Tibial nerve (tissue), 4 donors: ENCODE results near the gene CDH12.

ENCODE experiments used
- CTCF ChIP-seq, 5 experiments: fragments of 200-600 bp in 3 of 5; fragments of 450-650 bp in 2 of 5; sonication (generic) in 3 of 5; IDR thresholded peaks; one replicate each; pipeline ENCODE4 v1.5.1; 2016 to 2019; ENCODE audit warnings: antibody characterized with exemption in 5 of 5, mild to moderate bottlenecking in 3 of 5, moderate library complexity in 2 of 5
- EP300 ChIP-seq, 2 donors: sonication (generic); formaldehyde crosslinking; IDR thresholded peaks; one replicate each; pipeline ENCODE4 v1.6.1; 2017; ENCODE audit warnings: antibody characterized with exemption in 2 of 2, mild to moderate bottlenecking in 1 of 2
- POLR2A ChIP-seq, 2 donors: fragments of 450-650 bp; IDR thresholded peaks; one replicate each; pipeline ENCODE4 v1.6.1; 2017; ENCODE audit warnings: antibody characterized with exemption in 2 of 2, mild to moderate bottlenecking in 2 of 2, moderate library complexity in 2 of 2

GRCh38 chr5:22889720-22890119, 36.6 kb upstream of the CDH12 start:
- TF ChIP-seq CTCF (IDR thresholded peaks at IDR 0.05) (no peak), EP300 (IDR thresholded peaks at IDR 0.05) (no peak), POLR2A (IDR thresholded peaks at IDR 0.05) (no peak)
